ENCODE data around the gene POLR2B.
A peak's percentile ranks its signal among the peaks of the same experiment; 100 is the strongest.
"Not testable (repeated sequence)": the region's sequence is repeated elsewhere in the genome, so short reads cannot be mapped to it uniquely, and the experiment has no call there.

Gene POLR2B

DNA sequence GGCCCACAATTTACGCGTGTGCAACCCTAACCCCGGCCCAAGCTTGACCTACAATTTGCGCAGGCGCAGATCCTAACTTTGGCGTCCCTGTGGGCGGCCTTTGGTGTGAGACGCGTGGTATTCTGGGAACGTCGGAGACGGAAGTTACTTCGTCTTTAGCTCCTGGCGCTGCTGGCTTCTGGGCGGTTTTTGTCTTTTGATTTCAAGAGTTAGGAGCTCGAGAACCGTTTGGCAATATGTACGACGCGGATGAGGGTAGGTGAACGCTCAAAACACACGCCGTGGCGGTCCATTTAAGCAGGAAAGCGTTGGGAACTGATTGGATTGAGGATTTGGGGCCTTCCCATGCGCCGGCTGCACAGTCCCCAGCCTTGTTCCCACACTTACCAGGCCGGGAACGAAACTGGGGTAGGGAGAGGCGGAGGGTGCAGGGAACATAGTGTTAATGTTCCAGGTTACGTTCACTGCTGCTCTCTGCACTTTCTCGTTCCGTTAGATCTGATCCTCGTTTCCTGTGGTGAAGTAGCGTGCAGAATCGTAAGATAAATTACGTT lies at the start of gene POLR2B:
Gene POLR2B (plus strand): TSS at position 147 of the 554 bp plus-strand sequence. CDS start 90 bp downstream, at position 237.
- peak; percentile 79 for DNase-seq (ENCODE audit: low read depth in 2 of 2)

DNA sequence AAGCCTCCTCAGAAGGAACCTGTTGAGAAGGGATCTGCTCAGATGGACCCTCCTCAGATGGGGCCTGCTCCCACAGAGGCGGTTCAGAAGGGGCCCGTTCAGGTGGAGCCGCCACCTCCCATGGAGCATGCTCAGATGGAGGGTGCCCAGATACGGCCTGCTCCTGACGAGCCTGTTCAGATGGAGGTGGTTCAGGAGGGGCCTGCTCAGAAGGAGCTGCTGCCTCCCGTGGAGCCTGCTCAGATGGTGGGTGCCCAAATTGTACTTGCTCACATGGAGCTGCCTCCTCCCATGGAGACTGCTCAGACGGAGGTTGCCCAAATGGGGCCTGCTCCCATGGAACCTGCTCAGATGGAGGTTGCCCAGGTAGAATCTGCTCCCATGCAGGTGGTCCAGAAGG lies 48.1 kb upstream of the POLR2B start:
- no peak for DNase-seq (ENCODE audit: low read depth in 2 of 2)

DNA sequence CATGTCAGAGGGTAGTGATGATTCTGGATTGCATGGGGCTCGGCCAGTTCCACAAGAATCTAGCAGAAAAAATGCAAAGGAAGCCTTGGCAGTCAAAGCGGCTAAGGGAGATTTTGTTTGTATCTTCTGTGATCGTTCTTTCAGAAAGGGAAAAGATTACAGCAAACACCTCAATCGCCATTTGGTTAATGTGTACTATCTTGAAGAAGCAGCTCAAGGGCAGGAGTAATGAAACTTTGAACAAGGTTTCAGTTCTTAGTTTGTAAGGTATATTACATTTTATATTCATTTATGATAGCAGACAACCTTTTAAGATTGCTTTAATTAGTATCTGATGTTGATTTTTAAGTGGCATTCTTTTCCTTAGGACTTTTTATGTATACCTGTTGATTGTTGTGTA lies 46.8 kb upstream of the POLR2B start:
- no peak for DNase-seq (ENCODE audit: low read depth in 2 of 2)

DNA sequence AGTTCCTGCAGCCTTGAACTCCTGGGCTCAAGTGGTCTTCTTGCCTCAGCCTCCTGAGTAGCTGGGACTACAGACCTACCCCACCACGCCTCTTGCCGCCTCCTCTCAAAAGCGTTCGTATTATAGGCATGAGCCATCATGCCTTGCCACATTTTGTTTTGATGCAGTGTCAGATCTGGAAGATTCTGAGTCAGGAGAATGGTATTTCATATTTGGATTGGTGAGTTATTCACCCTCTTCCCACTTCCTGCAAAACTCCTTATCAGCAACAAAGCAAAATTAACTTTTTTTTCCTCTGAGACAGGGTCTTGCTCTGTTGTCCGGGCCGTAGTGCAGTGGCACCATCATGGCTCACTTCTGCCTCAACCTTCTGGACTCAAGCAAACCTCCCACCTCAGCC lies 41.4 kb upstream of the POLR2B start:
- no peak for DNase-seq (ENCODE audit: low read depth in 2 of 2)

DNA sequence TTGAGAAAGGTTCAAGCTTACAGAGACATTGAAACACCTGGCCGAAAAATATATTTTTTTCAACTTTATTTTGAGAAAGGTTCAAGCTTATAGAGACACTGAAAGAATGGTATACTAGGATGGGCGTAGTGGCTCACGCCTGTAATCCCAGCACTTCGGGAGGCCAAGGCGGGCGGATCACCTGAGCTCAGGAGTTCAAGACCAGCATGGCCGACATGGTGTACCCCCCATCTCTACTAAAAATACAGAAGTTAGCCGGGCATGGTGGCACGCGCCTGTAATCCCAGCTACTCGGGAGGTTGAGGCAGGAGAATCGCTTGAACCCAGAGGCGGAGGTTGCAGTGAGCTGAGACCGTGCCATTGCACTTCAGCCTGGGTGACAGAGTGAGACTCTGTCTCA lies 38.9 kb upstream of the POLR2B start:
- not testable (repeated sequence) for DNase-seq (ENCODE audit: low read depth in 2 of 2)

DNA sequence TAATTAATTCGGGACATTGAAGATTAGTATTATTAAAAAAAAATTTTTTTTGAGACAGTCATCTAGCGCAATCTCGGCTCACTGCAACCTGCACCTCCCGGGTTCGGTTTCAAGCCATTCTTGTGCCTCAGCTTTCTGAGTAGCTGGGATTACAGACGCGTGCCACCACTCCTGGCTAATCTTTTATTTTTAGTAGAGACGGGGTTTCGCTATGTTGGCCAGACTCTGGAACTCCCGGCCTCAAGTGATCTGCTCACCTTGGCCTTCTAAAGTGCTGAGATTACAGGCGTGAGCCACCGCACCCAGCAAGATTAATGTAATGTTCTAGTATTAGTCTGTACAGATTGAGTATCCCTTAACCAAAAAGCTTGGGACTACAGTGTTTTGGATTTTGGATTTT lies 38.3 kb upstream of the POLR2B start:
- no peak for DNase-seq (ENCODE audit: low read depth in 2 of 2)

DNA sequence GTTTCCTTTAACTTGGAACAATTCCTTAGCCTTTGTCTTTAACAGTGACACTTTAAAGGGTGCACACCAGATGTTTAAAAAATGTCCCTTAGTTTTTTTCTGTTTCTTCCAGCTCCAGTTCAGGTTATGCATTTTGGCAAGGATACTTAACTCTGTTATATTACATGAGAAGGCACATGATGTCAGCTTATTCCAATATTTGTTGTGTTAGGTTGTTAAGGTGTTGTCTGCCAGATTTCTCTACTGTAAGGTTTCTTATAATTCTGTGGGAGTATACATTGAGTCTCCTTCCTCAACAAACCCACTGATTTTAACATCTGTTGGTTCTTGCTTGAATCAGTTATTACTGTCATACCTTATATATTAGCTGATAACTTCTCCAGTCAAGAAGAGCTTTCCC lies 37.7 kb upstream of the POLR2B start:
- DNase-seq (ENCODE audit: low read depth in 2 of 2), result no peak

DNA sequence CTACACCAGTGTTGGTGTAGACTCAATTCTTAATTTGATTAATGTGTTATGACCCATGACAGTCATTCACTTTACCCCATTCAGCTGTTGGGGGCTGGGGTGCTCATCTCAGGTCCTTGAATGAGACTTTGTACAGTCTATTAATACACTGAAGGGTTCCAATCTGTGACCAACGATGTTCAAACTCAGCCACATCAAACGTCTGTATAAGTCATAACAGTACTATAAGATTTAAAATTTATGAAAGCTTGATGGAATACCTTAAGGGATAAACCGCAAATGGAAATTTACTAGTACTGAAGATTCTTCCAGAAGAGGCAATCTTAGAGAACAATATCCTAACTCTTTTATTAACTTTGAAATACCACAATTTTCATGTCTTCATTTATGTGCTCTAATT lies 37.3 kb upstream of the POLR2B start:
- no peak for DNase-seq (ENCODE audit: low read depth in 2 of 2)

DNA sequence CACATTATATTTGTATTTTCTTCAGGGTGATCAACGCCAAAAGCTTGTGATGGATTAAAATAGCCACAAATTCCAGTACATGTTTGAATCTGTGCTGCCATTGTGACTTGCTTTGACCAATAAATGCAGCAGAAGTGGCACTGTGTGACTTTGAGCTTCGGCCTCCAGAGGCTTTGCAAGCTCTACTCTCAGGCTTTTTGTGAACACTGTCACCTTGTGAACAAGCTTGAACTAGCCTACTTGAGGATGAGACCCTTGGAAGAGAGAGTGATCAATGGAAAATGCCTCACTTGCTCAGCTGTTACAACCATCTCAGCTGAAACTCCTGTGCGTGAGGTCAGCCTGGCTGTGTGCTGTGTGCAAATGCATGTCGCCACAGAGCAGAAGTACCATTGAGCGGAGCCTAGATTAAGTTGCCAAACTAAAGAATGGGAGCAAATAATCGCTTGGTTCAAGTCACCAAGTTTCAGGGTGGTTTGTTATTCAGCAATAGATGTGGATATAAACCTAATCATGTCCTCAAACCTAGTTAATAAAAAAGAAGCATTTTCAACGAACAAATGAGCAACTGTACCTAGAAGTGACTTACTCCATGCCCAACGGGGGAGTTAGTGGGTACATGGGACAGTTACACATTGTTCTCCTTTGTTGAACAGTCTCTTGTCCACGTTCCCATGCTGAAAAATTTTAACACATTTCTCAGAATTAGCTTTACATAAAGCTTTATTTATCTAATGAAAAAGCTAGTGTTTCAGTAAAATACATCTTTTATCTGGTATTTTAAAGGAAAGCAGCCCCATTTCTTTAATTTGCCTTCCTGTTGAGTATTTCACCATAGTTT lies 24.8 kb upstream of the POLR2B start:
- no peak for DNase-seq (ENCODE audit: low read depth in 2 of 2)

DNA sequence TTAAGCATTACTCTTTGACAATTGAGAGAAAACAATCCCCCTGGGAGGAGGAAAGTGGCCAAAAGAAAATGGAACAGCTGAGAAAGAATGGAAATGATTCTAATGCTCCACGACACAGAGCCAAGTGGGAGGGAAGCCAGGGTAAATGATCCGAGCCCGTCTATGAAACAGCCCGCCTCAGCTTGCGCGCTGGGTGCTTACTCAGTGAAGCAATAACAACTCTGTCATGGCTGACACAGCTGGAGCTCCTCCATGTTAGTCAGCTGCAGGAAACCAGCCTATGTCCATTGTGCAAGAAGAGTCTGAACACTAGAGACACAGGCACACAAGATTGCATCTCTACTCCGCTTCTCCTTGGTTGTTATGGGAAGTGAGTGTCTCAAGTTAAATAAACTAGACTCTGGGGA lies 20.6 kb upstream of the POLR2B start:
- no peak for DNase-seq (ENCODE audit: low read depth in 2 of 2)

DNA sequence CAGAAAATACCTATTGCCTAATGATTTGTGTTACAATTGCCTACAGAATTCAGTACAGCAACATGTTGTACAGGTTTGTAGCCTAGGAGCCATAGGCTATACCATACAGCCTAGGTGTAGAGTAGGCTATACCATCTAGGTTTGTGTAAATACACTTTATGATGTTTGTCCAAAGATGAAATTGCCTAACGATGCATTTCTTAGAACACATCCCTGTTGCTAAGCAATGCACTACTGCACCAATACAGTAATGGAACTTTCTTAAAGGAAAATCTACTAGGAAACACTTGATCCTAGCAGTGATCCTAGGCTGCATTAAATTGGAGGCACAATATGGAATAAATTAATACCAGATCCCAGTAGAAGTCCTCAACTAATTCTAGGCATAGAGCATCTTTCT lies 19.6 kb upstream of the POLR2B start:
- DNase-seq (ENCODE audit: low read depth in 2 of 2), result no peak

DNA sequence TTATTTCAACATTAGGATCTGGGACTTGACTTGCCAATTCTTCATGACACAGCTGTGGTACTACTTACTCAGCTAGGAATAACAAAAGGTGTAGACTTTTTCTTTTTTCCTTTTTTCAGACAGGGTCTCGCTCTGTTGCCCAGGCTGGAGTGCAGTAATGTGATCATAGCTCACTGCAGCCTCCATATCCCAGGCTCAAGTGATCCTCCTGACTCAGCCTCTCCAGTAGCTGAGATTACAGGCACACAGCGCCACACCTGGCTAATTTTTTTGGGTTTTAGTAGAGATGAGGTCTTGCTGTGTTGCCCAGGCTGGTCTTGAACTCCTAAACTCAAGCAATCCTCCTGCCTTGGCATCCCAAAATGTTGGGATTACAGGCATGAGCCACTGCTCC lies 17.6 kb upstream of the POLR2B start:
- no peak for DNase-seq (ENCODE audit: low read depth in 2 of 2)

DNA sequence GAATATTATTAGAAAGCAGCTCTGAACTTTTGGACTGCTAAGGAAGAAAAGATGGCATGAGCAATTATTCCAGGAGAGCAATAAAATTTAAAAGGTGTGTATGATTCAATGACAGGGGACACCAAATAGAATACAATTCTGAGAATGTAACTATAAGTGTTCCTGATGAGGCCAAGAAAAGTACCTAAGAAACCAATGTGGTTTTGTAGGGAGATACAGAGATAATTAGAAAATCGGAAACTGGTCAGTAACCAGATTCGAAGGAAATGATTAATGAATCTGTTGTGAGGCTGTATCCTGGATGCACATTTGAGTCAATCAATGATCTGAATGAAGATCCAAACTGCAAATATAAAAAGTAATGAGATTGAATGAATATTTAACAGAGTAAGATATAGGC lies 7.3 kb upstream of the POLR2B start:
- DNase-seq (ENCODE audit: low read depth in 2 of 2), result no peak

DNA sequence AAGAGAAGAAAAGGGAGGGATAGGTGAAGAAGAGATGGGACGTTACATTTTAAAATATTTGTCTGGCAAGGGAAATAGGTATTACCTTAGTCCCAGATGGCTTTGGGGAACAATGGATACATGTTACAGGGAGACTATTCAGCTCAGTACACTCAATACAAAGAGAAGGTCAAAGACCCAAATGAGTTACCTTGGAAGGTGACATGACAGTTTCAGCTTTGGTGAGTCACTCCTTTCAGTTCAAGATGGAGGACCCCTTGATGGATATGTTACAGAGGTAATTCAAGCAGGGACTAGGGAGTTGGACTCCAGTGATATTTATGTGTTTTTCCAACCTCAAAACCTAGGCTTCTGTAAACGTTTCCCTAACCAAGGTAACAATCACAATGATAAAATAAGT lies 6.3 kb upstream of the POLR2B start:
- DNase-seq (ENCODE audit: low read depth in 2 of 2), result no peak

DNA sequence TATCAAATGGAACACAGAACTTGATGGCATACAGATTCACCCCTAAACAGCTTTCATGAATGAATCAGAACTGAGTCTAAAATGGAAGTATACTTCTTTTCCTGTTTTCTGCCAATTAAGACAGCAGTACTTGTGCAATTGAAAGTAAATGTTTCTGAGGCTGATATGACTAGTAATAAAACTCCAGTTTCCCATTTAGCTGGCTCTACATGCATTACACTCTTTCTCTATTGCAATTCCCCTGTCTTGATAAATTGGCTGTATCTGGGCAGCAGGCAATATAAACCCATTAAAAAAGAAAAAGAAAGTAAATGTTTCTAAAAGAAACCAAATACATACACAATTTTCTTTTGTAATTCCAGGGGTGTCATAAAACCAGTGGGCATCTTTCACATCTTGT lies 5.9 kb upstream of the POLR2B start:
- no peak for DNase-seq (ENCODE audit: low read depth in 2 of 2)

DNA sequence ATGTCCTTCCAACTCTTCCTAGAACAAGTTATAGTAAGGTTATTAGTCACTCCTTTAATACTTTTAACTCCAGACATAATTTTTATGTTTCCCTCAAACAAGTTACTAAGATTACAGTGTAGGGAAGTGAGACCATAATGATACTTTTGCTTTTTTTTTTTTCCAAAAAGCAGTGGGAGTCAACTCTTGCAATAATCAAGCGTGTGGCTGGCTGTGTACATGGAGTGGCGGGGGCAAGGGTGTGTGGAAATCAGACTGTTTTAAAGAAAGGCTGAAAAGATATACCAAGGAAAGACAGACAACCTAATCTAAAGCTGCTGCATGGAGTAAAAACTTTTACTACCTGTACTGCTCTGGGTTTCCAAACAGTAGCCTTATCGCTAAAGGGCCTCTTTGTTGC lies 5.4 kb upstream of the POLR2B start:
- no peak for DNase-seq (ENCODE audit: low read depth in 2 of 2)

DNA sequence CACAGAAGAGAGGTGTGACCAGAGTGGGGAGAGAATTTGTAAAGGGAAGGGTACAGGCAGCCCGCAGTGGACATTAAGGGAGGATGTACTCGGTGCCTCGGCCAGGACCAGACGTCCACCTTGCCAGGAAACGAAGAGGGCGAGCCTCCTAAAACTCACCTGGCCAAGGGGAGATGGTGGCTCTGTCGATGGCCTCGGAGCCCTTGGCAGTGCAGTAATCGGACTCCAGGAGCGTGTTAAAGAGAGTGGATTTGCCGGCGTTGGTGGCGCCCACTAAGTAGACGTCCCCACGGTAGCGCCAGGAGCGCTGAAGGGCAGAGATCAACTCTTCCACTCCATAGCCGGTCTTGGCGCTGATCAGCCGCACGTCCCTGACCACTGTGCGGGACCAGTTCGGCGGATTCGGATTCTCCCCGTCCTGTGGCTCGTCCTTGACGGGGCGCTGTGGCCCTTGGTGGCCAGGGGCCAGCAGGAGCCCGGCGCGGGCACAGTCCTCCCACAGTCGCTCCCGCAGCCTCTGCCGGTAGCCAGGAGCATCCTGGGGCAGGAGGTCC lies 2.3 kb upstream of the POLR2B start:
- no peak for DNase-seq (ENCODE audit: low read depth in 2 of 2)

DNA sequence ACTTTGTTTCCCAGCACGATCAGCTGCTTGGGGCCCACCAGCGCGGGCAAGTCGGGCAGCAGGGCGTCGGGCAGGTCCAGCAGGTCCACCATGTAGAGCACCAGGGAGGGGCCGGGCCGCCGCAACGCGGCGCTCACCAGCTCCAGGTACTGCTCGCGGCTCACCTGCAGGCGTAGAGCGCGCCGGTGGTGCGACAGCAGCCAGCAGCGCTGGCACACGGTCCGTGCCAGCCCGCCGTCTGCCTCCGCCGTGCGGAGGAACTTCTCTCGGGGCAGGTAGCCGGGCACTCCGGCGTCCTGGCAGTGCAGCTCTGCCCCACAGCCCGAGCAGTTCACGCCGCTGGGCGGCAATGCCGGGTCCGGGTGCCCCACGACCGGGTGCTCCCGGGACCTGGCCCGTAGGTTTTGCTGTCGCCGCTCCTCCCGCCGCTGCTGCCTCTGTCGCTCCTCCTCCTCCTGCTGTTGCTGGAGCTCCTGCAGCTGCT lies 1.8 kb upstream of the POLR2B start:
- peak; percentile 14 for DNase-seq (ENCODE audit: low read depth in 2 of 2)

DNA sequence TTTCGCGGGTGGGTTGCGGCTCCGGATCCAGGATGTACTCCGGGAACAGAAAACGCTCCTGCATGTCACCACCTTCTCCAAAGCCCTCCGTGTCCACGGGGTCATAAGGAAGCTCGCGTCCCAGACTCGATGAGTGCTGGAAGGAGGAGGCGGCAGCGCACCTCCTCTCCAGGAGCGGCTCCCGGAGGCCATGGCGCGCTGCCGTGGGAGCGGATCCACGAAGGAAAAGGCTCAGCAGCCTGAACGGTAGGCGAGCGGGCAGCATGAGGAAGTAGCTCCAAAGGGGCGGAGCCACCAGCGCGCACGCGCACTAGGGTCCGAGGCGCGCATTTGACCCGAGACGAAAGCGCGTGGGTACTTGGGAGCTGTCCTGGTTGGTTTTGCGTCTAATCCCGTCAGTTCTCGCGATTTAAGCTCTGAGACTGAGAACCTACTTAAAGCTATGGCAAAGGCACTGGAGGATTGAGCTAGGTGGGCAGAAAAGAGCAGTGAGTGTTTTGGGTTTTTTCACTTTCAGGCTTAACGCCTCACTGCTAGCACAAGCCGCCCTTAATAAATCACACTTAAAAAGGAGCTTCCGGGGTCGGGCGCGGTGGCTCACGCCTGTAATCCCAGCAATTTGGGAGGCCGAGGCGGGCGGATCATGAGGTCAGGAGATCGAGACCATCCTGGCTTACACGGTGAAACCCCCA lies 1.2 kb upstream of the POLR2B start, which contains the start of gene NOA1:
Gene NOA1 (minus strand): TSS at position 286 of the 692 bp plus-strand sequence. CDS start 21 bp downstream, at position 265.
- DNase-seq (ENCODE audit: low read depth in 2 of 2), result peak; percentile 95

DNA sequence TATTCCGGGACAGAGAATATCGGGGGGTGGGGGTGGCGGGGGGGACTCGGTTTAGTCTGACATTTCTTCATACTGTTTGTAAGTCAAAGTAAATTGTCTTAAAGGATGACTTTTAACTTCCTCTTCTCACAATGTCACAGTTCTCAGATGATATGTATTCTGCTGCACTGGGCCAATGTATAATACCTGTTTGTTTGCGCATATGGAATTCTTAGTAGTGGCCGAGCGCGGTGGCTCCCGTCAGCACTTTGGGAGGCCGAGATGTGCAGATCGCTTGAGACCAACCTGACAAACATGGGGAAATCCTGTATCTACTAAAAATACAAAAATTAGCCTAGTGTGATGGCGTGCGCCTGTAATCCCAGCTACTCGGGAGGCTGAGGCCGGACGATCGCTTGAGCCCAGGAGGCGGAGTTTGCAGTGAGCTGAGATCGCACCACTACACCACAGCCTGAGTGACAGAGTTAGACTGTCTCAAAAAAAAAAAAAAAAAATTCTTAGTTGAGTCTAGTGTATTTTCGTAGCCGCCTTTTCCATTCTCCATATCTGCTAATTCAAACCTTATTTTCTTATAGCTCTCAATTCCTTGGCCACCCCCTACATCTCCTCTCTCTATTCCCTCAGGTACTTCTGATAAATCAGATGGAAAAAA lies 851 bp downstream of the POLR2B start:
- DNase-seq (ENCODE audit: low read depth in 2 of 2), result peak; percentile 6 to 31

DNA sequence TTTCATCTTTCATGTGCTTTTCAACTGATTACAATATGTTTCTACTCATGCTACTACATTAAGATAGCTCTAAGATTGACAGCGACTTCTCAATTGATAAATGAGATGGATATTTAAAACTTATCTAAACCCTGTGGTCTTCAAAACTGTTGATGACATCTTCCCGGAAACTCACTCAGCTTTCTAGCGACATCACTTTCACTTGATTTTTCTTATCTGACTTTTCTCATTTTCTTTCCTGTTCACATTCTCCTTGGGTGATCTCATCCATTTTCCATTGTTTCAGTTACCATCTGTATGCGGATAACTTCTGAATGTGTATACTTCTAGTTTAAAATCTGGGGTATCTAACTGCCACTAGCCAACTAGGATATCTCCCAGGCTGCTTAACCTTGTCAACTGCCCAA lies 3.1 kb downstream of the POLR2B start:
- no peak for DNase-seq (ENCODE audit: low read depth in 2 of 2)

DNA sequence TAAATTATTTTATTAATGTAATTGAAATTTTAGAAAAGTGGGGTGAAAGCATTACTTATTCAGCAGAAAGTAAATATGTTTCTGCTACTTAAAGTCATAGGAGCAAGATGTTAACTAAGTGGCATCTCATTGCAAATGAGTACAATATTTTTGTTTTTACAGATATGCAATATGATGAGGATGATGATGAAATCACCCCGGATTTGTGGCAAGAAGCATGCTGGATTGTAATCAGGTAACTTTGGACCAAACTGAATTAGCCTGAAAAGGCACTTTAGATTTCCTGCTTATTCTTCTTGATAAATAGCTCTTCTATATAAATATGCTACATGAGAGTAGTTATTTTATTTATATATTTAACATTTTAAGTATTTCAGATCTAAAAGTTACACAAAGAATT lies 7.5 kb downstream of the POLR2B start:
- DNase-seq (ENCODE audit: low read depth in 2 of 2), result no peak

Data from activated CD8-positive, alpha-beta memory T cell treated with anti-CD3 and anti-CD28 coated beads for 4 hours (primary cell).